ENCODE measurements around the gene EN1.
A peak's percentile ranks its signal among the peaks of the same experiment; 100 is the strongest.

Gene EN1

GRCh38 chr2:118846953-118847761, at the start of gene EN1:
EN1 (minus strand) TSS chr2:118847648; CDS start chr2:118847167, 481 bp downstream.
- DNase-seq, result no peak

GRCh38 chr2:118893100-118893499, 45.7 kb upstream of the EN1 start:
- DNase-seq, result no peak

GRCh38 chr2:118889995-118890394, 42.5 kb upstream of the EN1 start:
- no peak for DNase-seq

GRCh38 chr2:118883792-118884191, 36.3 kb upstream of the EN1 start:
- no peak for DNase-seq

GRCh38 chr2:118882693-118883336, 35.4 kb upstream of the EN1 start:
- DNase-seq, result no peak

- peak; percentile 25 for DNase-seq
Measured at GRCh38 chr2:118881490-118882129, 34.2 kb upstream of the EN1 start.

GRCh38 chr2:118880501-118880900, 33.1 kb upstream of the EN1 start:
- DNase-seq, result no peak

GRCh38 chr2:118878531-118879149, 31.2 kb upstream of the EN1 start:
- DNase-seq, result no peak

- no peak for DNase-seq
Measured at GRCh38 chr2:118875318-118875717, 27.9 kb upstream of the EN1 start.

GRCh38 chr2:118874324-118874723, 26.9 kb upstream of the EN1 start:
- DNase-seq, result no peak

- no peak for DNase-seq
Measured at GRCh38 chr2:118865106-118865505, 17.7 kb upstream of the EN1 start.

- no peak for DNase-seq
Measured at GRCh38 chr2:118864207-118864606, 16.8 kb upstream of the EN1 start.

- DNase-seq, result no peak
Measured at GRCh38 chr2:118861731-118862130, 14.3 kb upstream of the EN1 start.

- no peak for DNase-seq
Measured at GRCh38 chr2:118861242-118861641, 13.8 kb upstream of the EN1 start.

- no peak for DNase-seq
Measured at GRCh38 chr2:118860506-118860905, 13.1 kb upstream of the EN1 start.

- DNase-seq, result no peak
Measured at GRCh38 chr2:118859157-118859770, 11.8 kb upstream of the EN1 start.

GRCh38 chr2:118858485-118859156, 11.2 kb upstream of the EN1 start:
- no peak for DNase-seq

GRCh38 chr2:118857677-118858484, 10.4 kb upstream of the EN1 start:
- DNase-seq, result no peak

GRCh38 chr2:118856978-118857676, 9.7 kb upstream of the EN1 start:
- no peak for DNase-seq

- DNase-seq, result no peak
Measured at GRCh38 chr2:118856330-118856977, 9.0 kb upstream of the EN1 start.

Measured in NCI-H187 treated with DMSO at 0.1 percent for 48 hours (cell line).